Measurements from ENCODE around the gene SDCCAG8.

SDCCAG8 gene

DNA sequence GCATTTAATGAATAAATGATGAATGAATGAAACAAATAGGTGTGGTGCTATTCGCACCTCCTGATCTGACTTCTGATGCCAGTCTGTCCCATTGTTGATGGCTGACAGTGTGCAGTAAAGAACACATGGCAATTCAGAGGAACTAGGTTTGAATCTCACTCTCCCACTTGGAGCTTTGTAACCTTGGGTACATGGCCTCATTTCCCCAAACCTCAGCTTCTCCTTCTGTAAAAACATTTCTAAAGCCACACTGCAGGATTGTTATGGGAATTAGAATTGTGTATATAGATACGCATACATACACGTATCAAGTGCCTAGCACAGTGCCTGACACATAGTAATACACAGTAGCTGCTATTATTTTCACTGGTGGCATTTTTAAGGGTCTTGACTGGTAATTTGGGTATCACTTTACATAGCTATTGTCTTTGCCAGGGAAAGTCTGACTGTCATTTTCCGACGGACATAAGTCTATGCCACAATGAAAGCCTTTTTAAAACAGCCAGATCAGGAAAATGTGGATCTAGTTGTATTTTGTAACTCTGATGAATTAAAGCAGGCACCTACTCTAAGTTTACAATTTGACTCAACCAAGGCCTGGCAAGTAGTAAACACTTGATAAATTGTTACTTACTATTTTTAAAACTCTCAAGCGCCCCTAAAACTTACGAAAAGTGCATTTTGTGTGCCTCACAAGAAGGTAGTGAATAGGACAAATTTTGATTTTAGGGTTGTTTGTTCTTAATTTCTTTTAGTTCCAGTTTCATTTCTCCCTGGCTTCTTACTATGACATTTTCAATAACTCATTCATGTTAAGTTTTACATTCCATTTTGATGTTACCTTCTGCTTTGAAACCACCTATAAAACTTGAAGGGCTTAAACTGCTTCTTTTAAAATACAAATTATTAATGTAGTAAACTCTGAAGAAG lies 164.4 kb downstream of the SDCCAG8 start:
- DNase-seq (ENCODE audit: low read depth, low spot score) = no peak

DNA sequence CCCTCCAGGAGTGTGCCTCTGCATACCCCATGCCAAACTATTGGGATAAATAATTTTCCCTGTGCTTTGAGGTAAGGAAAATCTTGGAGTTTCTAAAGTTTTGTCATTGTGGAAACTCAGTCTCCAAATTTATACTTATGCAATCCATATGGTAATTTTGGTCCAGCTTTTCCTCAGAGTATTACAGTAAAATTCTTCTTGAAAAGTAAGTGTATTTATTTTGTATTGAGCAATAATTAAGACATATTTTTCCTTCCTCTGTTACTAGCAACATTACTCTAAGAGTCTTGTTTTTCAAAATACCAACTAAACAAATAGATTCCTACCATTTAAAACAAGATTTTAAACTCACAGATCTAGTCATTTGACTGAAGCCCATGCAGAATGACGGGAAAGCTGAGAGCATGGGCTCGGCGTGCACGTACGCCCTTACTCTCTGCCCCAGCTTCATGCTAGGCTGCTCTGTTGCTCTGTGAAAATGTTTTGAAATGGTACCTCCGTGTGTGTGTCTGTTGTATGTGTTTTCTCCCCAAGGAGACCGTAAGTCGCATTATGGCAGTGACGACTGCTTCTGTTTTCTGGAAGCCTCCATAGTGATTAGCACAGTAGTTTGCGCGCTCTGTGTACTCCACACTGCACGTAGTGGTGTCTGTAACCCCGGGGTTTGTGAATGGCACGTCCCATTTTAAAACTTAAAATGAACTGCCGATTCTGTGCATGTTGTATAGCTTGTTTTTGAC lies 165.3 kb downstream of the SDCCAG8 start:
- DNase-seq (ENCODE audit: low read depth, low spot score) = no peak

DNA sequence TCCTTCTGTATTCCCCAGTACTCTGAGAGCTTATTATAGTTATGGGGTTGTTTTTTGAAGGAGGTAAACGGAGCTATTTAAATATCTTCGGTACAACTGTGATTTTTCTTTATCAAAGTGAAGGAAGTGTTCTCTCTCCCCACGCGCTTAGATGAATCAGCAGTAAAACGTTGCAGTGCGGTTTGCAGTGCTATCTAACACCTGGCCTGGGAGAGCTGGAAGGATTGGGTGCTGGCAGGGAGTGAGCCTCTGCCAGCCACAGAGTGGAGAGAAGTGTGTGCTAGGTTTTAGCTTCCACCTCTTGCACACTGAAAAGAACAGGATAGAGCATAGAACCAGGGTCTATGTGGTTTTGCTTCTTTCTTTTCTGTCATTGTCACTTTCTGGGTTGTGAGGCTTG lies 165.9 kb downstream of the SDCCAG8 start:
- DNase-seq (ENCODE audit: low read depth, low spot score) = no peak

DNA sequence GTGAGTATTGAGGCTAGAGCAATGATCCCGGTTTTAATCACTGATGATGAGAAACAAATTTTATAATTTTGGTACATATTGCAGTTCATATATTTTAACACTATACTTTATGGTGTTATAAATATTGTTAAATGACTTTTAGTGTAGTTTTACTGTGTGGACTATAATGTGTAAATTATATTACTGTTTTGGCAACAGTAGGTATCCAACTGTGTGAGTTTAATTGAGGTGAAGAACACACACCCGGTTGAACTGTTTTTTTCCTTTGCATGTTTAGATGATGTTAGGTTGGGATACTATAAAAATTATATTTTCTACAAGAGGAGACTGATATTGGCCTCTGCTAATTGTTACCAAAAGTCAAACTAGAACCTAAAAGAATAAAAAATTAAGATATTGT lies 166.5 kb downstream of the SDCCAG8 start:
- DNase-seq (ENCODE audit: low read depth, low spot score) = no peak

DNA sequence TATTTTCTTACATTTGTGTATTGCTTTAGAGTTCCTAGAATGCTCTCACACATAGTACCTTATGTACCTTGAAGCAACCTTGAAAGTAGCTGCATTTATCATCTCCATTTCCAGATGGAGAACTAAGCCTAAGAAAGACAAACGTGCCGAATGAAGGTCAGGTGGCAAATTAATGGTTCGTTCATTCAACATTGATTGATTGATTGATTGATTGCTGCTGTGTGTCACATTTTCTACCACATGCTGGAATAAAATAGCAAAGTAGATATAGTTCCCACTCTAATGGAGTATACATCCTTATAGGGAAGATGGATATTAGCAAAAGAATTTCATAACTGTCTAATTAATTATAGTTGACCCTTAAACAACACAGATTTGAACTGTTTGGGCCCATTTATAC lies 172.2 kb downstream of the SDCCAG8 start:
- DNase-seq (ENCODE audit: low read depth, low spot score) = no peak

DNA sequence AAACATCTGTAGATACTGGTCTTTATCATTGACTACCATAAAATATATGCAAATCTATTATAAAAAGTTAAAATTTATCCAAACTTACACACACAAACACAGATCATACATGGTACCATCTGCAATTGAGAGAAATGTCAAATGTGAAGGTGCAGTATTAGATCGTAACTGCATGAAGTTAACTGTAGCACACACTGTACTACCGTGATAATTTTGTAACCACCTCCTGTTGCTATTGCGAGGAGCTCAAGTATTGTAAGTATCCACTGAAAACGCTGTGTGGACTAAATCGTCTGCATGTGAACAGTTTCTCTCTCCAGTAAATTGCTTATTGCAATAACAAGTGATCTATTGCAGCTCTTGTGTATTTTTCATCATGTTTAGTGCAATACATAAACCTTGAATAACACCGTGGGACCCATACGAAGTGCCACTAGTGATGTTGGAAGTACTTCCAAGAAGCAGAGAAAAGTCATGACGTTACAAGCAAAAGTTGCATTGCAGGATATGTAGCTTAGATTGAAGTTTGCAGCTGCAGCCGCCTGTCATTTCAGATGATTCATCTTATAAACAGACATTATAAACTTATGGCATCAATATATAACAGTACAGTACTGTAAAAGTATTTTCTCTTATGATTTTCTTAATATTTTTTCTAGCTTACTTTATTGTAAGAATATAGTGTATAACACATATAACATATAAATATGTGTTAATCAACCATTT lies 172.9 kb downstream of the SDCCAG8 start:
- DNase-seq (ENCODE audit: low read depth, low spot score) = no peak

DNA sequence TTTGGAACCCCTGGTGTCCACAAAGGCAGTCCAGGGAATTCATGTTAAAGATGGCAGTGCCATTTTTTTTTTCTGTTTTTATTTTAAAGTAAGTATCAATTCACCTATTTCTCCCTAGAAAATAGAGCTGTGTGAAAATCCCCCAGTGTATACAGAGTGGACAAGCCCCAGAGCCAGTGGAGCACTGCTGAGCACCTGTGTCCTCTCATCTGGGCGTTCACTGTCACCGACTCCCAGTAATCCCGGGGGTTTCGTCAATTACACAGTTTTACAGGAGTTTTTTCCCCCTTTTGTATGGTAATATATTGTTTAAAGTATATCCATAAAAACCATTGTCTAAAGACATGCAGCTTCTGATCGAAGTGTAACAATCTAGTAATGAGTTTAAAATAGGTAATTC lies 175.8 kb downstream of the SDCCAG8 start:
- DNase-seq (ENCODE audit: low read depth, low spot score) = no peak

DNA sequence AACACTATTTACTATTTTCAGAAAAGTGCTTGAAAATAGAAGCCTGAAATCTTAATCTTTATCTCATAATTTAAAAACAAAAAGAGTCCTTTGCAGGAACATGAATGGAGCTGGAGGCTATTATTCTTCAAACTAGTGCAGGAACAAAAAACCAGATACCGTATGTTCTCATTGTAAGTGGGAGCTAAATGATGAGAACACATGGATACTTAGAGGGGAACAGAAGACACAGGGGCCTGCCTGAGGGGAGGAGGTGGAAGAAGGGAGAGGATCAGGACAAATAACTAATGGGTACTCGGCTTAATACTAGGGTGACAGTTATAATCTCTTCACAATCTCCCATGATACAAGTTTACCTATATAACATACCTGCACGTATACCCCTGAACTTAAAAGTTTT lies 176.3 kb downstream of the SDCCAG8 start:
- DNase-seq (ENCODE audit: low read depth, low spot score) = no peak

DNA sequence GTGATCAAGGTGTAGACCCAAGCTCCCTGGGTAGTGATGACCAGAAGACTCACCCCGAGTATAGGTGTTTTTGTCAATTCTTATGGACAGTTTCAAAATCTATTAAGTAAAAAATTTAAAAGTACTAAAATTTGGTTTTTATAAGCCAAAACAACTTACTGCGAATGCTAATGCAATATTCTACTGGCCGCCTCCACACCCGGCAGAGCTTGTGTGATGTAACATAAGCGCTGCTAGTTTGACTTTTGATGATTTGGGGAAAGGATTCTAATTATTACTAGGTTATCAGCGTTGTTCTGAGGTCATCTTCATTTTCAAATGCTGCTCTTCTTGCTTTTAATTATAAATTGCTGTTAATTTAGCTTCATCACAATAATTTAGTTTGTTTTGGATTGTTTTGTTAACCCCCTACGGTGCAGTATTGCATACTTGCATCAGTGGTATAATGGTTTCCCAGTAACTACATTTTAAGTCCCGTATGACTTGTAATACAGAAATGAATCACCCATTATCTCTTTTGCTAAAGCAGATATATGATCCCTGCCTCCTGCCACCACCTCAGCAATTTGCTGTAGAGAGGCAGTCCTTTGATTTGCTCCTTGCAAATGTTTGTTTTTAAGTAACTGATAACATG lies 178.0 kb downstream of the SDCCAG8 start:
- no peak for DNase-seq (ENCODE audit: low read depth, low spot score)

DNA sequence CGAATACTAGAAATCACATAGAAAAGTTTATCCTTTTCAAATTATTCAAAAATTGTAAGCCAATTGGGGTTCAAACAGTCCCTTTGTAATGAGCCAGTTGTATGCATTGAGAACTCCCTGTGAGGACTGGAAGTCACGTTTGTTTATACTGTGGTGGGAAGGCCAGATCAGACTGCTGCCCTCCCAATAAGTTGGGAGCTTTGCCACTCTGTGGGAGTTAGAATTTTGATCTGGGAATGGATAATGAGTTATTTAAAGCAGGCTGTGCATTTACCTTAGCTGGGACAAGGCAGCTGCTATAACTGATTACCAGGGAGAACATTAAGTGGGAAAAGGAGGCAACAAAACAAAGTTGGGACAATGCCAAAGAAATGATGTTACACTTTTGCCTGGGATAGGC lies 178.8 kb downstream of the SDCCAG8 start:
- no peak for DNase-seq (ENCODE audit: low read depth, low spot score)

DNA sequence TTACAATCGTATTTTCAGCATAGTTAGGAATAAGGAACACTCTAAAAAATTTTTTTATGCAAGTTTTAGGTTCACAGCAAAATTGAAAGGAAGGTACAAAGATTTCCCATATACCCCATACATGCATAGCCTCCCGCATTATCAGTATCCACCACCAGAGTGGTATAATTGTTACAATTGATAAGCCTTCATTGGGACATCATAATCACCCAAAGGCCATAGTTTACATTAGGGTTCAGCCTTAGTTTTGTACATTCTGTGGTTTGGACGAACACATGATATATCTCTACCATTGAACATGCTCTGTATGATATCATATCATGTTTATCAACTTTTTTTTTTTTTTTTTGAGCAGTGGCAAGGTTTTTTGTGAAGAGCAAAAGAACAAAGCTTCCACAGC lies 180.0 kb downstream of the SDCCAG8 start:
- no peak for DNase-seq (ENCODE audit: low read depth, low spot score)

DNA sequence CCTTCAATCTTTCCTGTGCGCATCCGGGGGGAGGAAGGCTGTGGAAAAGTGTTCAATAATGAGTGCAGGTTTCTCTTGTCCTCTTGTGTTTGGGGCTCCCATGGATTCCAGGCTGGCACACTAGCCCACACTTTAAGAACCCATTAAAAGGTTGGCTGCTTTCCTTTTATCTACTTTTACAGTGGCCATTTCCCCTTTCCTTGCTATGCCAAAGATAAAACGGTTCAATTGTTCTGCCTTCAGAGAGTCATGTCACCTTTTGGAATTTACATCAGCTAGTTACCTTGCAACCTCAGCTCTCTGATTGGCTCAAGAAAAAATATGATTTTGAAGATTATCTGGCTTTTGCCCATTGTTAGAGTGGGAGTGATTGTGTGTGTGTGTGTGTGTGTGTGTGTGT lies 182.3 kb downstream of the SDCCAG8 start:
- DNase-seq (ENCODE audit: low read depth, low spot score) = no peak

DNA sequence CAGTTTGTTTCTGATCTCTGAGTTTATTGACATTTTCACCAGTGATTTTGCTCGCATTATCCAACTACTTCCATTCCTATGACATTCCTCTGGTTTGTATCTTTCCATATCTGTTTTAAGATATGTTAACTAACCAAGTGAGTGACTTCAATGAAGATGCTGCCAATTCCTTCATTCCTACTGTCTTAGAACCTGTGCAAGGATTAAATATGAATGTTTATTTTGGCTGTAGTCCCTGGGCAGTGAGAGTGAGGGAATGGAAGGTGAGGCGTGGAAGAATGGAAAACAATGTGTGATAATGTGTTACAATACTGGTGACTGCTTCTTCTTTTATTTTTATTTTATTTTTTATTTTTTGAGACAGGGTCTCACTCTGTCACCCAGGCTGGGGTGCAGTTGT lies 183.0 kb downstream of the SDCCAG8 start:
- DNase-seq (ENCODE audit: low read depth, low spot score) = no peak

DNA sequence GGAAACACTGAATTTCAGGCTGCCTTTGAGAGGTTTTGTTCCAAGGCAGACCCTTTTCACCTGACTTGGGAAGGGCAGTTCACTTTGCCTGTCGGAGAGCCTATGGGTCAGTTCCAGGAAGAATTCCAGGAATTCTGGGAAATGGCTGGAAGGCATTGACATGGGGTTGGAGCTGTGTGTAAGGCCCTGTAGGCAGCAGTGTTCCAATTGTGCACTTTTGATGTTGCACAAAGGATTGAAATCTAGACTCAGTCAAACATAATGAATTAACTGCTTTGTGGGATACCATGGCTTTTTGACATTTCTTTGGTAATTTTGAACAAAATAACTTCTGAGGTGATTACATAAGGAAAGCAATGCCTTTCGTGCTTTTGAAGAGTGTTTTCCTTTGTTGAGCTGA lies 184.6 kb downstream of the SDCCAG8 start:
- DNase-seq (ENCODE audit: low read depth, low spot score) = peak; percentile 89

DNA sequence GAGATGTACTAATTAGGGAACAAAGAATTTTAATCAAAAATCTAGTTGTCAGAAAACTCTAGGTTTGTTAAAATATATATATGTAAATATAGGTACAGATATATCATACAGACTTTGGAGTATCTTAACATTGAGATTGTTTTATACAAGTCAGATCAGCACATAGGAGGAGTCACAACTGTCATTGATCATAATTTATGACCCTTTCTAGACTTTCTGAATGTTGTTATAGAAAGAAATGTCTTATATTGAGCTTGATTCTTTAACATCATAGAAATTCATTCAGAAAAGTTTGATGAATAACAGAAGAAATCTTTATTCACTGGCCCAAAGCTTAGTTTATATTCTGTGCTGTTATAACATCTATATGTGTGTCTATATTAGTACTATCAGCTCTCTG lies 185.8 kb downstream of the SDCCAG8 start:
- DNase-seq (ENCODE audit: low read depth, low spot score) = no peak

DNA sequence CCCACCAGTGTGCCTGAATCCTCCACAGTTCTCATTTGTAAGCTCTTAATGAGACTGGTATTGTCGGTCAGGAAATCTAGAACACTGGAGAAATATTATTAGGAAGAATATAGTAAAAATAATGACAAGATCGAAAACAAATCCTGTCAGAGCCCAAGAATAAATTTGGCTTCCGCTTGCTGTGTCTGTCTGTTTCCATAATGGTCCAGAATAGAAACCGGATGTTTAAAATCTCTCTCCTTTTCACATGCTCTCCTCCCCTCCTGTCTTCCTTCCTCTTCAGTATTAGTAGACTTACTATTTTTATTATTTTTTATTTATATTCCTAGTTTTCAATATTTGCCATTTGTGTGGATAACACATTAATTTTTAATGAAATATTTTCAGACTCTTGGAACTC lies 187.7 kb downstream of the SDCCAG8 start:
- no peak for DNase-seq (ENCODE audit: low read depth, low spot score)

DNA sequence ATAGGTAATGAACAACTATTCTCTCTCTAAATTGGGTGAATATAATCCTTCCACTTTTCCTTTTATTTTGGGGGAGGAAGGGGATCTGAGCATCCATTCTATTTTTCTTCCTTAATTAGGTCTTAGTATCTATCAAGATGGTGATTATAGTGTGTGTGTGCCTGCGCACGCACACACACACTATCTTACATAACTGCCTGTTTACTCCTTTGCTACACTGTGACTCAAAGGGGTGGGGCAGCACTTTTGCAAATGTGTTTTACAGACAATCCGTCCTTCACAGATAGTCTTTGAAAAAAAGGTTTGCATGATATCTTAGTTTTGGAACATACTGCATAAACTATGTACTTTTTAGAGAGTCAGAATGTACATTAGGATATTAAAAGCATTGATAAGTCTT lies 191.5 kb downstream of the SDCCAG8 start:
- no peak for DNase-seq (ENCODE audit: low read depth, low spot score)

DNA sequence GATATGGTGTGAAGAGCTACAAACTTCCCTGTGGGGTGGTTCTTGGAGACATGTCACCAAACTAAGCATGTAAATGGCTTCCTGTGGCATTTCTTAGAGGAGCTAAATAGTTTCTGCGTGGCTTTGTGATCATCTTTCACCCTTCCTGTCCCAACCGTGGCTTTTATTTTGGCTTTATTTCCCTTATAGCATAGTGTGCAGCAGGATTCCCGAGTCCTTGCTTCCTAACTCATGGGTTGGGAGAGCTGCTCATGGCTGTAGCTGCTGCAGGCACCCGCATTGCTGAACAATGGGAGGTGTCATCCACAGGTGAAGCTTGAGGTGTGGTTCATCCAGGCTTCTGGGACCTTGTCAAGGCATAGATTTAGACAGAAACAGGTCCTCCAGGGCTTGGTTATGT lies 192.0 kb downstream of the SDCCAG8 start:
- no peak for DNase-seq (ENCODE audit: low read depth, low spot score)

DNA sequence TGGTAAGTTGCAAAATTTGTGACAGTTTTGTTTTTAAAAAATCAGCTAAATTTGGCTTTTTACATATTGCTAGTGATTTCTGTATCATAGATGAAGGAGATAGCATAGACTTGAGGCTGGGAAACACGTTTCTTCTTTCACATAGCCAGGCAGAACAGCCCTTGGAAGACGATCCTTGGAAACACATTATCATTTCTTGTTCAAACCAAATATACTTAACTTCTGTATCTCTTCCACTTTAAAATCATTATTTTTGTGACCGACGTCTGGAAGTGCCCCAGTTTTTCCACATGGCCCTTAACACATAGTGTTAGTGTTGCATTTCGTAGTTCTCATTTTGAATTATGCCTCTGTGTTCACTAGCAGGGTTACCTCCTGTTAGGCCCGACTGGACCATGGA lies 193.5 kb downstream of the SDCCAG8 start:
- DNase-seq (ENCODE audit: low read depth, low spot score) = no peak

DNA sequence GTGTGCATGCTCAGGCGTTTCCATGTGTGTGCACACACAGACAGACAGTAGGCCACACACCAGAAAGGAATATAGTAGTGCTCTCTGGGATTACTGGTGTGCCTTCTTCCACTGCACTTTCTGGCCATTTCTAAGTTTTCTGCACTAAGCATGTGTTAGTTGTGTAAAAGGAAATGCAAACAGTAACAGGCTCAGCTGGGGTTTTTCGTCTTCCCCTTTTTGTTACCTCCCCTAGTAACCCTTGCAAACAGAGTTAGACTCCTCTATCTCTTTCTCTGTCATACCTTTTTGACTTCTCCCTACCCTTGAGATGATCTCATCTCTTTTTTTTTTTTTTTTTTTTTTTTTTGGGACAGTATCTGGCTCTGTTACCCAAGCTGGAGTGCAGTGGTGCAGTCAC lies 196.3 kb downstream of the SDCCAG8 start:
- no peak for DNase-seq (ENCODE audit: low read depth, low spot score)

DNA sequence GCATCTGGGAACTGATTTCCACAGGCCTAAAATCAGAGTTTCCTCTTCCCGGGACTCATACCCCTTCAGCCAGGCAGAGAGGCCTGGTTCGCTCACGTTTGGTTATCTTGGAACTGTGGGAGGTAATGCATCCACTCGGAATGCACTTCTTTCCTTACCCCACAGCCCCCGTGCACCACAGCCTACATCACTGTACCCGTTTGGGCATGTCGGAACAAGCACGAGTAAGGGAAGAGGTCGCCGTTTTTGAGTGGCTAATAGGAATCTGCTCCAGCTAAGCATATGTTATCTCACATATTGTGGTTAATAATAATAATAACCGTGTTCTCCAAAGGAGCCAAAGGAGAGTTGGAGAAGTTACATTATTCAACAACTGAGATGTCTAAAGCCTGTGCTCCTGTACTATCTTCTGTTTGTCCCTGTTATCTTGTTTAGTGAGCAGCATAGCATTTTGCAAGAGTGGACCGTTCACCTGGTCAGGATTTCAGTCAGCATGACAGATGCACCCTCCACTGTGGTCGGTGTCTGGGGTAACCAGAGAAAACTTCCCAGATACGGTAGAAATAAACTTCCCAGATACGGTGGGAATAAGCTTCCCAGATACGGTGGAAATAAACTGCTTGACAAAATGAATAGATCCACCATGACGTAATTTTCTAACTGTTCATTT lies 198.6 kb downstream of the SDCCAG8 start:
- DNase-seq (ENCODE audit: low read depth, low spot score) = no peak

Data from ELF-1 (cell line).